Cardiac muscle cell (in vitro differentiated cells and primary cell): Measurements from ENCODE around the gene TESK1. TPM values are rescaled to one million over a fixed set of nuclear protein-coding genes. Genes with fewer than 3 reads are reported as not detected.
"Not testable (repeated sequence)": the region's sequence is repeated elsewhere in the genome, so short reads cannot be mapped to it uniquely, and the experiment has no call there.

Experiments
- DNase-seq, 2 donors: peaks; one replicate each; pipeline versions ENCODE4 v3.0.0 to v3.0.0-alpha.2; 2010 to 2017; ENCODE audit warnings: low read depth in 1 of 2, low spot score in 1 of 2
- H3K27ac ChIP-seq: fragments of 200-600 bp; sonication (generic); 2 replicates; pipeline ENCODE4 v1.5.1; 2016
- H3K27me3 ChIP-seq: fragments of 200-600 bp; sonication (generic); 2 replicates; pipeline ENCODE4 v1.6.0; 2016; ENCODE audit warnings: control low read depth
- H3K36me3 ChIP-seq: fragments of 200-600 bp; sonication (generic); 2 replicates; pipeline ENCODE4 v1.5.1; 2016; ENCODE audit warnings: control low read depth
- H3K4me1 ChIP-seq: fragments of 200-600 bp; sonication (generic); 2 replicates; pipeline ENCODE4 v1.8.1; 2017; ENCODE audit warnings: low read depth, mild to moderate bottlenecking, mixed run types
- H3K4me3 ChIP-seq: fragments of 200-600 bp; sonication (generic); 2 replicates; pipeline ENCODE4 v1.5.1; 2016; ENCODE audit warnings: mild to moderate bottlenecking
- H3K9me3 ChIP-seq: fragments of 200-600 bp; sonication (generic); 2 replicates; pipeline ENCODE4 v1.5.1; 2017; ENCODE audit warnings: low read depth, mild to moderate bottlenecking, control low read depth
- polyA plus RNA-seq: library from polyadenylated mRNA; unstranded; fragments of >200 nt; fragmentation: Nextera tagmentation; extraction: Ambion mirVana; gene quantifications from 2 replicates; pipeline ENCODE4 v1.2.1, GENCODE V29; 2016
- total RNA-seq: library from RNA; depleted of rRNA; stranded (reverse); fragments of >200 nt; gene quantifications from 2 replicates; pipeline ENCODE4 v1.2.3, GENCODE V29; 2016
- TF ChIP-seq, protein P1 (sequence below): IDR thresholded peaks from 2 replicates; pipeline ENCODE4 v1.5.1; 2012; ENCODE audit warnings: low read depth, mild to moderate bottlenecking, low read length

Gene TESK1
- total and polyA plus RNA-seq, 2 experiments from 2014 or later: 30.3 to 42.5 TPM

DNA sequence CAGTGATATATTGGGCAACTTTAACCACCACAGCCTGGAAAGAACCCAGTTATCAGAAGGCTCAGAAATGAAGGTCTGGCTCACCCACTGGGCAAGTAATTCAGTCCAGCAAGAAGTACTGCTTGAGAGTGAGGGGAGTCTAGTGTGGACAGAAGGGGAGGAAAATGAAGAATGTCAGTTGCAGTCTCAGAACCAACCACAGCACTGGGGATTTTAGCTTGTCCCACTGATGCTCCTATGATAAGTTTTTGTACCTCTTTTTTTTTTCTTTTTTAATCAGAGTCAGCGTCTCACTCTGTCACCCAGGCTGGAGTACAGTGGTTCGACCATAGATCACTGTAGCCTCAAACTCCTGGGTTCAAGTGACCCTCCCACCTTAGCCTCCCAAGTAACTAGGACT, 22.5 kb downstream of the TESK1 start:
- DNase-seq: peak in 1 of 2 donors; percentile 26
- H3K27me3 ChIP-seq: no peaks in the 10 kb centered on the region
- TF ChIP-seq, protein P1, sequence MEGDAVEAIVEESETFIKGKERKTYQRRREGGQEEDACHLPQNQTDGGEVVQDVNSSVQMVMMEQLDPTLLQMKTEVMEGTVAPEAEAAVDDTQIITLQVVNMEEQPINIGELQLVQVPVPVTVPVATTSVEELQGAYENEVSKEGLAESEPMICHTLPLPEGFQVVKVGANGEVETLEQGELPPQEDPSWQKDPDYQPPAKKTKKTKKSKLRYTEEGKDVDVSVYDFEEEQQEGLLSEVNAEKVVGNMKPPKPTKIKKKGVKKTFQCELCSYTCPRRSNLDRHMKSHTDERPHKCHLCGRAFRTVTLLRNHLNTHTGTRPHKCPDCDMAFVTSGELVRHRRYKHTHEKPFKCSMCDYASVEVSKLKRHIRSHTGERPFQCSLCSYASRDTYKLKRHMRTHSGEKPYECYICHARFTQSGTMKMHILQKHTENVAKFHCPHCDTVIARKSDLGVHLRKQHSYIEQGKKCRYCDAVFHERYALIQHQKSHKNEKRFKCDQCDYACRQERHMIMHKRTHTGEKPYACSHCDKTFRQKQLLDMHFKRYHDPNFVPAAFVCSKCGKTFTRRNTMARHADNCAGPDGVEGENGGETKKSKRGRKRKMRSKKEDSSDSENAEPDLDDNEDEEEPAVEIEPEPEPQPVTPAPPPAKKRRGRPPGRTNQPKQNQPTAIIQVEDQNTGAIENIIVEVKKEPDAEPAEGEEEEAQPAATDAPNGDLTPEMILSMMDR: no peak
- H3K36me3 ChIP-seq: no peaks in the 10 kb centered on the region
- no peak overlapping the region for H3K27ac ChIP-seq
- H3K9me3 ChIP-seq: no peaks in the 10 kb centered on the region
- no peak overlapping the region for H3K4me3 ChIP-seq
- H3K4me1 ChIP-seq: no peaks in the 10 kb centered on the region

GRCh38 chr9:35628389-35628991, 23.4 kb downstream of the TESK1 start:
- no peak overlapping the region for H3K4me3 ChIP-seq
- H3K27ac ChIP-seq: no peak overlapping the region
- no peak for DNase-seq
- TF ChIP-seq, protein P1: no peak
- H3K36me3 ChIP-seq: no peaks in the 10 kb centered on the region
- H3K9me3 ChIP-seq: no peaks in the 10 kb centered on the region
- no peaks in the 10 kb centered on the region for H3K27me3 ChIP-seq
- no peaks in the 10 kb centered on the region for H3K4me1 ChIP-seq

DNA sequence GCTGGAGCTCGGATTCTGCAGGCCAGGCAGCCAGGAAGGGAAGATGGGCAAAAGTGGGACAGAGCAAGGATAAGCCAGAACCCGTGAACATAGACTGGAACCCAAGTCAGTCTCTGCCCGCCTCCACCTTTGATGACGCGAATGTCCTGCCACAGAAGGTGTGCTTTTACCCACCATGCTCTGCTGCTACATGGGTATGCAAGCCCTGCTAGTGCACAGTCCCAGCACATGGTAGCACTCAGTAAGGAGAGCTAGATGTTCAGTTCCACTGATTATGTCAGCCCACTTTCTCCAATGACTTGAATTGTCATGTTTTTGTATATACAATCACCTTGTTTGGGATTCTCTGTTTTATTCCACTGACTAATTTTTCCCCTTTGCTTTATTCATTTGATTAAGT, 24.5 kb downstream of the TESK1 start:
- H3K9me3 ChIP-seq: no peaks in the 10 kb centered on the region
- no peaks in the 10 kb centered on the region for H3K4me1 ChIP-seq
- no peak overlapping the region for H3K27ac ChIP-seq
- H3K36me3 ChIP-seq: no peaks in the 10 kb centered on the region
- no peaks in the 10 kb centered on the region for H3K27me3 ChIP-seq
- TF ChIP-seq, protein P1: no peak
- H3K4me3 ChIP-seq: no peak overlapping the region
- DNase-seq: no peak

GRCh38 chr9:35635730-35636129, 30.7 kb downstream of the TESK1 start:
- no peaks in the 10 kb centered on the region for H3K9me3 ChIP-seq
- TF ChIP-seq, protein P1: no peak
- H3K36me3 ChIP-seq: no peaks in the 10 kb centered on the region
- H3K4me3 ChIP-seq: no peak overlapping the region
- no peak for DNase-seq
- H3K27ac ChIP-seq: peak overlapping the region; percentile 82
- no peaks in the 10 kb centered on the region for H3K27me3 ChIP-seq
- peaks cover 9% of the 10 kb centered on the region for H3K4me1 ChIP-seq

- H3K9me3 ChIP-seq: no peaks in the 10 kb centered on the region
- TF ChIP-seq, protein P1: no peak
Observed at GRCh38 chr9:35636135-35636876, 31.2 kb downstream of the TESK1 start.

DNA sequence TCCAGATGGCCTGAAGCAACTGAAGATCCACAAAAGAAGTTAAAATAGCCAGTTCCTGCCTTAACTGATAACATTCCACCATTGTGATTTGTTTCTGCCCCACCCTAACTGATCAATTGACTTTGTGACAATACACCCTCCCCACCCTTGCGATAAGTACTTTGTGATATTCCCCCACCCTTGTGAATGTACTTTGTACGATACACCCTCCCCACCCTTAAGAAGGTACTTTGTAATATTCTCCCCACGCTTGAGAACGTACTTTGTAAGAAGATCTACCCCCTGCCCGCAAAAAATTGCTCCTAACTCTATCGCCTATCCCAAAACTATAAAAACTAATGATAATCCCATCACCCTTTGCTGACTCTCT, 31.8 kb downstream of the TESK1 start:
- not testable (repeated sequence) for H3K9me3 ChIP-seq

More at GRCh38 chr9:35636135-35636876, 31.2 kb downstream of the TESK1 start:
- H3K36me3 ChIP-seq: no peaks in the 10 kb centered on the region
- no peak overlapping the region for H3K27ac ChIP-seq
- H3K4me1 ChIP-seq: peaks cover 9% of the 10 kb centered on the region
- no peak overlapping the region for H3K4me3 ChIP-seq
- H3K27me3 ChIP-seq: no peaks in the 10 kb centered on the region
- no peak for DNase-seq

GRCh38 chr9:35637427-35637955, 32.4 kb downstream of the TESK1 start:
- H3K36me3 ChIP-seq, H3K4me1 ChIP-seq, H3K27ac ChIP-seq, H3K9me3 ChIP-seq, H3K27me3 ChIP-seq, DNase-seq, H3K4me3 ChIP-seq: not testable (repeated sequence)

More for the DNA sequence above, 31.8 kb downstream of the TESK1 start:
- H3K27me3 ChIP-seq, H3K27ac ChIP-seq, H3K4me3 ChIP-seq, H3K4me1 ChIP-seq, DNase-seq, H3K36me3 ChIP-seq: not testable (repeated sequence)

GRCh38 chr9:35638751-35639150, 33.7 kb downstream of the TESK1 start:
- H3K4me3 ChIP-seq, H3K27ac ChIP-seq, H3K9me3 ChIP-seq, H3K27me3 ChIP-seq, DNase-seq, H3K4me1 ChIP-seq, H3K36me3 ChIP-seq: not testable (repeated sequence)

GRCh38 chr9:35639225-35639624, 34.2 kb downstream of the TESK1 start:
- not testable (repeated sequence) for H3K27ac ChIP-seq, H3K4me3 ChIP-seq, DNase-seq, H3K27me3 ChIP-seq, H3K4me1 ChIP-seq, H3K9me3 ChIP-seq, H3K36me3 ChIP-seq
